Measurements from ENCODE around the gene HSPBP1.
A peak's percentile ranks its signal among the peaks of the same experiment; 100 is the strongest.

HSPBP1 gene

GRCh38 chr19:55220525-55220924 is 59.4 kb downstream of the HSPBP1 start:
- Histone ChIP-seq H3K27ac (replicated peaks) (no peak overlapping the region), H3K4me3 (replicated peaks; ENCODE audit: insufficient read depth, low read length) (no peak overlapping the region), H3K27me3 (ENCODE audit: insufficient read depth, poor library complexity, severe bottlenecking) (no peaks in the 10 kb centered on the region)
- TF ChIP-seq, protein P1, sequence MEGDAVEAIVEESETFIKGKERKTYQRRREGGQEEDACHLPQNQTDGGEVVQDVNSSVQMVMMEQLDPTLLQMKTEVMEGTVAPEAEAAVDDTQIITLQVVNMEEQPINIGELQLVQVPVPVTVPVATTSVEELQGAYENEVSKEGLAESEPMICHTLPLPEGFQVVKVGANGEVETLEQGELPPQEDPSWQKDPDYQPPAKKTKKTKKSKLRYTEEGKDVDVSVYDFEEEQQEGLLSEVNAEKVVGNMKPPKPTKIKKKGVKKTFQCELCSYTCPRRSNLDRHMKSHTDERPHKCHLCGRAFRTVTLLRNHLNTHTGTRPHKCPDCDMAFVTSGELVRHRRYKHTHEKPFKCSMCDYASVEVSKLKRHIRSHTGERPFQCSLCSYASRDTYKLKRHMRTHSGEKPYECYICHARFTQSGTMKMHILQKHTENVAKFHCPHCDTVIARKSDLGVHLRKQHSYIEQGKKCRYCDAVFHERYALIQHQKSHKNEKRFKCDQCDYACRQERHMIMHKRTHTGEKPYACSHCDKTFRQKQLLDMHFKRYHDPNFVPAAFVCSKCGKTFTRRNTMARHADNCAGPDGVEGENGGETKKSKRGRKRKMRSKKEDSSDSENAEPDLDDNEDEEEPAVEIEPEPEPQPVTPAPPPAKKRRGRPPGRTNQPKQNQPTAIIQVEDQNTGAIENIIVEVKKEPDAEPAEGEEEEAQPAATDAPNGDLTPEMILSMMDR (IDR thresholded peaks at IDR 0.05; ENCODE audit: insufficient read depth, low read length): no peak
- TF ChIP-seq REST (IDR thresholded peaks at IDR 0.05; ENCODE audit: insufficient replicate concordance, low read depth): peak; percentile 93
- no peak for DNase-seq (ENCODE audit: low read depth in 1 of 2, low spot score in 1 of 2)

DNA sequence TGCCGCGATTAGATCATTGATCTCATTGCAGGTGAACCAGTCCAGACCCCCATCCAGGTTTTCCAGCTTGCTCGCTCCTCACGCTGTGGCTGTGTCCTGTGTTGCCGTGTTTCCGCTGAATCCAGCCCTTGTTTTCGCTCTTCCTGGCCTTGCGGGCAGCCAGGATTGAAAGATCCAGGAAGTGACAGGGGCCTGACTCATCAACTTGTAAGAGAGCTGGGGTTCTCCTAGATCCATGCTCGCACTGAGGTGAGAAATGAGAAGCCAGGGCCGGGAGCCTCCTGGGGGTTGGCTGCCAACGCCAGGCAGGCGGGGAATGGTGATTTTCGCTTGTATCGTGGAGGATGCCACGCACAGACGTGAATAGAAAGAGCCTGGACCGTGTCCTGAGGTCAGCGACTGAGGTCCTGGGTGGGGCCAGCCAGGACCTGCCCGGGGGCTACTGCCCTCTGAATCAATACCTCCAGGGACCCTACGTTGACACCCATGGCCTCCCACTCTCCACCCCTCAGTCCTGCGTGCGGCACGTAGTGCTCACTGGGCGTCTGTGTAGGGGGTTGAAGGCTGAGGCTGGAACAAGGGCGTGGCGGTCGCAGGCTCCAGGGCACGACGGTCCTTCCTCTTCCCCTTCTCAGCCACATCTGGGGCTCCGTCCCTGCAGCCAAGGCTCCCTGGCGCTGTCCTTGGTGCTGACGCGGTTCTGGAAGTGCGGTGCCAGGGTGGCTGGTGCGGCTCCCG is 63.3 kb downstream of the HSPBP1 start:
- peak overlapping the region; percentile 53 for H3K27ac ChIP-seq (replicated peaks)

DNA sequence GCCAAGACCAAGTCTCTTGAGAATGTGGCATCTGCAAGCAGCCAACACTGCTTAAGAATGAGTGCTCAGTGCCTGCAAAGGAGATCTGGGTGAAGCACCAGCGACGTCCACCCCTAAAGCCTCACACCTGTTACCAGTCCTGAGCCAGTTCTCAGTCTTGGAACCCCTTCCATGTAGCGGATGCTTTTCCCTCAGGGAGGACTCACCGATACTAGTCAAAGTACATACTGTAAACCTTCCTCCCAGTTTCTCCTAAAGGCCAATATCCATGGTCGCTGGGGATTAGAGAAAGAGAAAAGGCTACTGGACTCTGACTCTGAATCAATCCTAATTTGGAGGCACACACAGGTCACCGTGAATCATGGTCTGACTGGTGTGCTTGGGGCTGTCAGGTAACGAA is 66.4 kb downstream of the HSPBP1 start:
- no peak for TF ChIP-seq GABPA (IDR thresholded peaks at IDR 0.05; ENCODE audit: low read depth)
- no peak for TF ChIP-seq REST (IDR thresholded peaks at IDR 0.05; ENCODE audit: insufficient replicate concordance, low read depth)
- TF ChIP-seq, protein P1 (IDR thresholded peaks at IDR 0.05; ENCODE audit: insufficient read depth, low read length): no peak
- TF ChIP-seq SPI1 (IDR thresholded peaks at IDR 0.05; ENCODE audit: borderline replicate concordance, low read depth): no peak
- TF ChIP-seq POLR2AphosphoS5 (IDR thresholded peaks at IDR 0.05; ENCODE audit: low read depth): no peak
- no peaks in the 10 kb centered on the region for H3K27me3 ChIP-seq (ENCODE audit: insufficient read depth, poor library complexity, severe bottlenecking)
- no peak overlapping the region for H3K27ac ChIP-seq (replicated peaks)
- H3K4me3 ChIP-seq (replicated peaks; ENCODE audit: insufficient read depth, low read length): no peak overlapping the region
- no peak for DNase-seq (ENCODE audit: low read depth in 1 of 2, low spot score in 1 of 2)

More for the DNA sequence above, 63.3 kb downstream of the HSPBP1 start:
- H3K27me3 ChIP-seq (ENCODE audit: insufficient read depth, poor library complexity, severe bottlenecking): no peaks in the 10 kb centered on the region
- peak; percentile 85 to 92 for DNase-seq (ENCODE audit: low read depth in 1 of 2, low spot score in 1 of 2)
- TF ChIP-seq, protein P1 (IDR thresholded peaks at IDR 0.05; ENCODE audit: insufficient read depth, low read length): no peak
- TF ChIP-seq REST (IDR thresholded peaks at IDR 0.05; ENCODE audit: insufficient replicate concordance, low read depth) (peak; percentile 99), SPI1 (IDR thresholded peaks at IDR 0.05; ENCODE audit: borderline replicate concordance, low read depth) (peak; percentile 58; the same call in 1 of the 2 replicates)
- peak overlapping the region; percentile 31 for H3K4me3 ChIP-seq (replicated peaks; ENCODE audit: insufficient read depth, low read length)

All from HL-60 (cell line).